HepG2 (cell line): ENCODE results near the gene HSD11B1L. TPM values are rescaled to one million over a fixed set of nuclear protein-coding genes. Genes with fewer than 3 reads are reported as not detected.

Source experiments
- CCDC6 ChIP-seq: sonication (generic); formaldehyde crosslinking; IDR thresholded peaks from 2 replicates; pipeline ENCODE4 v1.8.1; 2022; ENCODE audit warnings: mild to moderate bottlenecking, missing genetic modification reagents, moderate library complexity
- HINFP ChIP-seq: sonication (generic); formaldehyde crosslinking; IDR thresholded peaks from 2 replicates; pipeline ENCODE4 v1.4.0; 2020; ENCODE audit warnings: low read depth, mild to moderate bottlenecking, missing genetic modification reagents
- JUN ChIP-seq: sonication (generic); formaldehyde crosslinking; IDR thresholded peaks from 2 replicates; pipeline ENCODE4 v1.4.0; 2020; ENCODE audit warnings: mild to moderate bottlenecking, missing genetic modification reagents
- KLF15 ChIP-seq: sonication (generic); formaldehyde crosslinking; IDR thresholded peaks from 2 replicates; pipeline ENCODE4 v1.8.1; 2023; ENCODE audit warnings: borderline replicate concordance, mild to moderate bottlenecking, inconsistent platforms, missing genetic modification reagents, mixed read lengths
- PCBP2 ChIP-seq: fragments of 200-400 bp; formaldehyde crosslinking; optimal IDR thresholded peaks from 2 replicates; pipeline ENCODE3; 2018; ENCODE audit warnings: low read length, low read depth; ENCODE audit not compliant: poor library complexity, severe bottlenecking
- POLR2A ChIP-seq, 2 experiments: IDR thresholded peaks; 2 replicates each; pipeline ENCODE4 v1.6.1; 2011; ENCODE audit warnings: low read depth in 2 of 2, low read length in 2 of 2, mild to moderate bottlenecking in 1 of 2, moderate library complexity in 1 of 2; ENCODE audit not compliant: insufficient read depth in 1 of 2
- SIN3A ChIP-seq: IDR thresholded peaks from 2 replicates; pipeline ENCODE4 v1.6.1; 2011; ENCODE audit warnings: low read depth, mild to moderate bottlenecking, control low read depth, low read length, borderline replicate concordance
- TRIM24 ChIP-seq: sonication (generic); formaldehyde crosslinking; IDR thresholded peaks from 2 replicates; pipeline ENCODE4 v1.8.0; 2022; ENCODE audit warnings: mild to moderate bottlenecking, missing genetic modification reagents
- ZBTB20 ChIP-seq: sonication (generic); formaldehyde crosslinking; IDR thresholded peaks from 2 replicates; pipeline ENCODE4 v1.8.1; 2023; ENCODE audit warnings: missing genetic modification reagents, low read depth, mild to moderate bottlenecking, borderline replicate concordance
- ZNF142 ChIP-seq: sonication (generic); formaldehyde crosslinking; IDR thresholded peaks from 2 replicates; pipeline ENCODE4 v1.4.0; 2020; ENCODE audit warnings: missing genetic modification reagents
- ZNF367 ChIP-seq: sonication (generic); formaldehyde crosslinking; IDR thresholded peaks from 2 replicates; pipeline ENCODE4 v1.4.0; 2020; ENCODE audit warnings: missing genetic modification reagents, borderline replicate concordance
- polyA plus RNA-seq, 8 experiments: library from polyadenylated mRNA; depleted of rRNA in 3 of 8; stranded (reverse) in 7 of 8; unstranded in 1 of 8; fragments of >200 nt; fragmentation: Illumina TruSeq in 4 of 8; extraction: Trizol in 4 of 8; gene quantifications; 2 replicates each; pipeline versions ENCODE4 v1.2.1 to v1.2.3, GENCODE V29; 2011 to 2016; ENCODE audit warnings: low read depth in 4 of 8, missing spikeins in 1 of 8, mixed read lengths in 1 of 8; ENCODE audit not compliant: insufficient read depth in 1 of 8
- total RNA-seq, 5 experiments: library from RNA; depleted of rRNA; stranded (reverse); fragments of >200 nt; fragmentation: Illumina TruSeq; extraction: Trizol; gene quantifications; 2 replicates each; pipeline ENCODE4 v1.2.3, GENCODE V29; 2016; ENCODE audit warnings: low read depth in 1 of 5

HSD11B1L gene
- total and polyA plus RNA-seq, 2 of the 13 experiments (the other 11 are each of a cell fraction or from before 2014, with no cell fraction given) = 2.8 to 3.9 TPM

- TF ChIP-seq HINFP (CRISPR knock-in tag) (no peak), TRIM24 (CRISPR knock-in tag) (no peak), JUN (CRISPR knock-in tag) (no peak), PCBP2 (peak; percentile 24), KLF15 (CRISPR knock-in tag) (no peak), ZBTB20 (CRISPR knock-in tag) (no peak), ZNF142 (no peak), SIN3A (no peak), CCDC6 (CRISPR knock-in tag) (no peak), POLR2A (IDR thresholded peaks at IDR 0.05; ENCODE audit: insufficient read depth in 1 of 2, low read depth in 2 of 2, low read length in 2 of 2) (peak; percentile 49 to 56; a peak in 3 of 4 replicates), ZNF367 (CRISPR knock-in tag) (no peak)
- TF ChIP-seq, all 625 proteins: peak for 11
Observed at GRCh38 chr19:5697022-5697889, 16.4 kb downstream of the HSD11B1L start (continued).
